Measurements from ENCODE around the gene LARGE1. TPM values are rescaled to one million over a fixed set of nuclear protein-coding genes. Genes with fewer than 3 reads are reported as not detected.

Gene LARGE1
- total RNA-seq, 2 donors from 2014 or later, result 80.5 to 101 TPM

- DNase-seq (ENCODE audit: low spot score), result no peak
- TF ChIP-seq CTCF (IDR thresholded peaks at IDR 0.05), result no peak
- H3K4me1 ChIP-seq, result no peaks in the 10 kb centered on the region
- H3K27ac ChIP-seq, result no peak overlapping the region
- H3K9me3 ChIP-seq, result no peaks in the 10 kb centered on the region
- H3K4me3 ChIP-seq, result no peak overlapping the region
- no peaks in the 10 kb centered on the region for H3K27me3 ChIP-seq
- no peaks in the 10 kb centered on the region for H3K36me3 ChIP-seq
Observed at GRCh38 chr22:33443683-33444082, 476.6 kb downstream of the LARGE1 start.

- no peak for TF ChIP-seq CTCF (IDR thresholded peaks at IDR 0.05)
- no peaks in the 10 kb centered on the region for H3K4me1 ChIP-seq
- H3K27me3 ChIP-seq, result no peaks in the 10 kb centered on the region
- H3K9me3 ChIP-seq, result no peaks in the 10 kb centered on the region
- H3K4me3 ChIP-seq, result no peak overlapping the region
- no peak overlapping the region for H3K27ac ChIP-seq
- no peak for DNase-seq (ENCODE audit: low spot score)
- no peaks in the 10 kb centered on the region for H3K36me3 ChIP-seq
Observed at GRCh38 chr22:33440756-33441155, 479.5 kb downstream of the LARGE1 start.

GRCh38 chr22:33438273-33438672 is 482.0 kb downstream of the LARGE1 start:
- no peak for TF ChIP-seq CTCF (IDR thresholded peaks at IDR 0.05)
- DNase-seq (ENCODE audit: low spot score), result no peak
- H3K27ac ChIP-seq, result no peak overlapping the region
- no peaks in the 10 kb centered on the region for H3K27me3 ChIP-seq
- H3K4me3 ChIP-seq, result no peak overlapping the region
- no peaks in the 10 kb centered on the region for H3K9me3 ChIP-seq
- H3K4me1 ChIP-seq, result no peaks in the 10 kb centered on the region
- no peaks in the 10 kb centered on the region for H3K36me3 ChIP-seq

GRCh38 chr22:33431300-33431699 is 489.0 kb downstream of the LARGE1 start:
- H3K4me1 ChIP-seq, result no peaks in the 10 kb centered on the region
- no peaks in the 10 kb centered on the region for H3K27me3 ChIP-seq
- H3K27ac ChIP-seq, result no peak overlapping the region
- DNase-seq (ENCODE audit: low spot score), result no peak
- no peaks in the 10 kb centered on the region for H3K9me3 ChIP-seq
- TF ChIP-seq CTCF (IDR thresholded peaks at IDR 0.05), result no peak
- H3K4me3 ChIP-seq, result no peak overlapping the region
- peaks cover 27% of the 10 kb centered on the region for H3K36me3 ChIP-seq

- H3K4me3 ChIP-seq, result no peak overlapping the region
- no peak for DNase-seq (ENCODE audit: low spot score)
- H3K27me3 ChIP-seq, result no peaks in the 10 kb centered on the region
- no peak overlapping the region for H3K27ac ChIP-seq
- no peaks in the 10 kb centered on the region for H3K9me3 ChIP-seq
- no peaks in the 10 kb centered on the region for H3K4me1 ChIP-seq
- H3K36me3 ChIP-seq, result peaks cover 27% of the 10 kb centered on the region
- no peak for TF ChIP-seq CTCF (IDR thresholded peaks at IDR 0.05)
Observed at GRCh38 chr22:33429281-33429680, 491.0 kb downstream of the LARGE1 start.

GRCh38 chr22:33427461-33427860 is 492.8 kb downstream of the LARGE1 start:
- Histone ChIP-seq H3K36me3 (peaks cover 27% of the 10 kb centered on the region), H3K9me3 (no peaks in the 10 kb centered on the region), H3K27ac (no peak overlapping the region), H3K4me1 (no peaks in the 10 kb centered on the region), H3K27me3 (no peaks in the 10 kb centered on the region), H3K4me3 (no peak overlapping the region)
- no peak for TF ChIP-seq CTCF (IDR thresholded peaks at IDR 0.05)
- DNase-seq (ENCODE audit: low spot score), result no peak

All from right atrium auricular region (tissue), 2 donors.